Right lobe of liver (tissue), 4 donors: ENCODE measurements around the gene TEX22.

Experiments used
- CTCF ChIP-seq, 4 donors: fragments of 200-600 bp in 3 of 4; fragments of 450-650 bp in 1 of 4; IDR thresholded peaks; one replicate each; pipeline versions ENCODE4 v1.5.1 to v1.8.0; 2016 to 2022; ENCODE audit warnings: antibody characterized with exemption in 4 of 4, mild to moderate bottlenecking in 2 of 4
- POLR2A ChIP-seq: fragments of 450-650 bp; IDR thresholded peaks from one replicate; pipeline ENCODE4 v1.6.1; 2017; ENCODE audit warnings: antibody characterized with exemption, mild to moderate bottlenecking
- donor health status: DM: no; HTN: no; CAD: no.
- donor health status: DM: no; HTN: no; CAD: no.
- donor health status: DM: no; HTN: yes; CAD: no.

DNA sequence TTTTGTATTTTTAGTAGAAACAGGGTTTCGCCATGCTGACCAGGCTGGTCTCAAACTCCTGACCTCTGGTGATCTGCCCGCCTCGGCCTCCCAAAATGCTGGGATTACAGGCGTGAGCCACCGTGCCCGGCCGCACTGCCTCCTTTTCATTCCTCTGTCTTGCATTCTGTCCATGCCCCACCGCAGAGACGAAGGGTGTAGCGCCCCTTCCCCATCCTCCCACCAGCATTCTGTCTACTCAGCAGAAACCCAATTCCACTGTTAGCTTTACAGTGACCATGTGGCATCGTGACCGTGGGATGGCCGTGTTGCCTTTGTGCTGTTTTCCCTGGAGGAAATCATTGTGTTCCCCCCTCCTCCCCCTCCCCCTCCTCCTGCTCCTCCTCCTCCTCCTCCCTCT, 10.3 kb downstream of the TEX22 start:
- TF ChIP-seq CTCF (IDR thresholded peaks at IDR 0.05), result no peak
- no peak for TF ChIP-seq POLR2A
